ENCODE measurements around the gene DCUN1D1.

The DCUN1D1 gene

DNA sequence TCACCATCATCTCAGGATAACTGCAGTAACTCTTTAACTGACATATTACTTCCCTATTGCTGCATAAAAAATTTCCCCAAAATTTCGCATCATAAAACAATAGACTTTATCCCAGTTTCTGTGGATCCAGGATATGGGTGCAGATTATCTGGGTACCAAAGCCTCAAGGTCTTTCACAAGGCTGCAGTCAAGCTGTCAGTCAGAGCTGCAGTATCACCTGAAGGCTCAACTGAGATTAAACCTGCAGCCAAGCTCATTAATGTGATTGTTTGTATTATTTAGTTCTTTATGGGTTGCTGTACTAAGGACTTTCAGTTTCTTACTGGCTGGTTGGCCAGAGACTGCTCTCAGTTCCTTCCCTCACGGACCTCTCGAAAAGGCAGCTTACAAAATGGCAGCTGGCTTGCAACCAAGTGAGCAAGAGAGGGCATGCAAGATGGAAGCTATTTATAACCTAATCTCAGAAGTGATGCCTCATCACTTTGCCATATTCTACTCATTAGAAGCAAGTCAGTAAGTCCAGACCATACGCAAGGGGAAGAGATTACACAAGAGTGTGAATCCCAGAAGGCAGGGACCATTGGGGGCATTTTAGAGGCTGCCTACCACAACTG lies 54.9 kb downstream of the DCUN1D1 start:
- no peak overlapping the region for H3K4me3 ChIP-seq (ENCODE audit: low read depth, low read length)
- TF ChIP-seq, protein P1, sequence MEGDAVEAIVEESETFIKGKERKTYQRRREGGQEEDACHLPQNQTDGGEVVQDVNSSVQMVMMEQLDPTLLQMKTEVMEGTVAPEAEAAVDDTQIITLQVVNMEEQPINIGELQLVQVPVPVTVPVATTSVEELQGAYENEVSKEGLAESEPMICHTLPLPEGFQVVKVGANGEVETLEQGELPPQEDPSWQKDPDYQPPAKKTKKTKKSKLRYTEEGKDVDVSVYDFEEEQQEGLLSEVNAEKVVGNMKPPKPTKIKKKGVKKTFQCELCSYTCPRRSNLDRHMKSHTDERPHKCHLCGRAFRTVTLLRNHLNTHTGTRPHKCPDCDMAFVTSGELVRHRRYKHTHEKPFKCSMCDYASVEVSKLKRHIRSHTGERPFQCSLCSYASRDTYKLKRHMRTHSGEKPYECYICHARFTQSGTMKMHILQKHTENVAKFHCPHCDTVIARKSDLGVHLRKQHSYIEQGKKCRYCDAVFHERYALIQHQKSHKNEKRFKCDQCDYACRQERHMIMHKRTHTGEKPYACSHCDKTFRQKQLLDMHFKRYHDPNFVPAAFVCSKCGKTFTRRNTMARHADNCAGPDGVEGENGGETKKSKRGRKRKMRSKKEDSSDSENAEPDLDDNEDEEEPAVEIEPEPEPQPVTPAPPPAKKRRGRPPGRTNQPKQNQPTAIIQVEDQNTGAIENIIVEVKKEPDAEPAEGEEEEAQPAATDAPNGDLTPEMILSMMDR (IDR thresholded peaks at IDR 0.05; ENCODE audit: low read depth, low read length), result no peak
- in situ Hi-C loops (cut with HindIII; ENCODE audit: low sequenced_read_pairs), result no loop called here
- DNase-seq (ENCODE audit: low read depth, low spot score), result no peak

DNA sequence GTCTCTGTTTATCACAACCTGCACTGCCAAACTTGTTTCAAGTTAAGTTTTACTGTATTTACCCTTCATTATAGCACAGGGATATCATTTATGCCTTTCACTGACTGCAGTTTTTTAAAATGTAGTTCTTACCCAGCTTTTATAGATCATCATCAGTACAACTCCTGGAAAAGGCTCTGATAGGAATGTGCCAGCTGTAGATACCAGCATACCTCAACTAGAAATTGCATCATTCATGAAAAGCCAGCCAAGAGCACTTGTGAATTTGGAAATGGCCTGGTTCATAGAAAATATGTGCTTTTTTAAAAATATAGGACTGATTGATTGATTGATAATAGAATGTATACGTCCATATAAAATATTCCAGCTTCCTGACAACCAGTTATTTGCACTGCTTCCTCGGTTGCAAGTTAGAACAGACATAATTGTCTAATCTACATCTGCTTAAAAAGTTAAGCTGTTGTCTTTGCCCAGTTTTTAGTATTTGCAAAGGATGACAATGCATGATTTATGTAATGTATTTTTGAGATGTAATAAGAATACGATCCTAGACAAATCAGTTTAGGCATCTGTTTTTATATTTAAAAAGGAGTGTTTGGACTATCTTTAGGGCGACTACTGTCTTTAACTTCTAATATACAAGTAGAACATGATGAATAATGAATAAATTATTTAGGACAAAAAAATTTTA lies 58.5 kb downstream of the DCUN1D1 start:
- in situ Hi-C loops (cut with HindIII; ENCODE audit: low sequenced_read_pairs), result no loop called here

DNA sequence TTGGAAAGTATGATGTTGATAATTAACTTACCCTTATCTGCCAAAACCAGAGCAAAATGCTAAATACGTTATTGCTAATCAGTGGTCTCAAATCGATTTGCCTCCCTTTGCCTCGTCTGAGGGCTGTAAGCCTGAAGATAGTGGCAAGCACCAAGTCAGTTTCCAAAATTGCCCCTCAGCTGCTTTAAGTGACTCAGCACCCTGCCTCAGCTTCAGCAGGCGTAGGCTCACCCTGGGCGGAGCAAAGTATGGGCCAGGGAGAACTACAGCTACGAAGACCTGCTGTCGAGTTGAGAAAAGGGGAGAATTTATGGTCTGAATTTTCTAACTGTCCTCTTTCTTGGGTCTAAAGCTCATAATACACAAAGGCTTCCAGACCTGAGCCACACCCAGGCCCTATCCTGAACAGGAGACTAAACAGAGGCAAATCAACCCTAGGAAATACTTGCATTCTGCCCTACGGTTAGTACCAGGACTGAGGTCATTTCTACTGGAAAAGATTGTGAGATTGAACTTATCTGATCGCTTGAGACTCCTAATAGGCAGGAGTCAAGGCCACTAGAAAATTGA lies 59.7 kb downstream of the DCUN1D1 start:
- DNase-seq (ENCODE audit: low read depth, low spot score), result no peak
- in situ Hi-C loops (cut with HindIII; ENCODE audit: low sequenced_read_pairs), result no loop called here
- H3K4me3 ChIP-seq (ENCODE audit: low read depth, low read length), result no peak overlapping the region
- TF ChIP-seq, protein P1 (IDR thresholded peaks at IDR 0.05; ENCODE audit: low read depth, low read length), result no peak

More for the DNA sequence above, 58.5 kb downstream of the DCUN1D1 start:
- DNase-seq (ENCODE audit: low read depth, low spot score), result peak; percentile 13
- TF ChIP-seq, protein P1 (IDR thresholded peaks at IDR 0.05; ENCODE audit: low read depth, low read length), result no peak
- H3K4me3 ChIP-seq (ENCODE audit: low read depth, low read length), result no peak overlapping the region

DNA sequence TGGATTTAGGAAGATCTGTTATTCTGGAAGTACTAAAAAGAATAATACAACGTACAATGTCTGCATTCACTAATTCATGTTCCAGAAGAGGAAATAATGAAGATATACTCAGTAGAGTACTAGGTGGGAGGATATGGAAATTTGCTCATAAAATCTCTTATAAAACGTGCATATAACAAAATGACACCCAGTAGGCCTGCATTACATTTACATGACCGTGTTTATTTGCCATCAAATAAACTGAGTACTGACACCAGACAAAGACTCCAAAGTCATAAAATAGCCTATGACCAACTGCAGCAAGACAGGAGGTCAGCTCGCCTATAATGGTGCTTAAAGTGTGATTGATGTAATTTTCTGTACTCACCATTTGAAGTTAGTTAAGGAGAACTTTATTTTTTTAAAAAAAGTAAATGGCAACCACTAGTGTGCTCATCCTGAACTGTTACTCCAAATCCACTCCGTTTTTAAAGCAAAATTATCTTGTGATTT lies 60.4 kb downstream of the DCUN1D1 start:
- DNase-seq (ENCODE audit: low read depth, low spot score), result no peak
- no peak overlapping the region for H3K4me3 ChIP-seq (ENCODE audit: low read depth, low read length)
- TF ChIP-seq, protein P1 (IDR thresholded peaks at IDR 0.05; ENCODE audit: low read depth, low read length), result no peak
- in situ Hi-C loops (cut with HindIII; ENCODE audit: low sequenced_read_pairs), result no loop called here

DNA sequence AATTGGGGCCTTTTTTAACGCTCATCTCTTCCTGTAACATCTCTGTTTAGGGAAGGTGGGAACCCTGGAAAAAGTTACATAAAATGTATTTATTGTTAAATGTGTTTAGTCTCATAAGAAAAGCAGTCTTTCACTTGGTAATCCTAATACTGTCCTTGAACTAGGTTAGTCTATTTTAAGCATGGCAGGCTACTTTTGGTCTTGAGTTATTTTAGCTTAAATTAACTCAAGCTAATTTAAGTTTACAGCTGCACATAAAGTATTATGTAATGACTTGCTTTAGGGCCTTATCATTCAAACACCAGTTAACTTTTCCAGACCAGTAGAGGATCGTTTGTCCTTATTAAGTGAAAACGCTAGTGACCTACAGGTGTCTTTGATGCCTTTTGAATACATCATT lies 63.2 kb downstream of the DCUN1D1 start:
- TF ChIP-seq, protein P1 (IDR thresholded peaks at IDR 0.05; ENCODE audit: low read depth, low read length), result no peak
- no peak for DNase-seq (ENCODE audit: low read depth, low spot score)
- in situ Hi-C loops (cut with HindIII; ENCODE audit: low sequenced_read_pairs), result no loop called here
- no peak overlapping the region for H3K4me3 ChIP-seq (ENCODE audit: low read depth, low read length)

DNA sequence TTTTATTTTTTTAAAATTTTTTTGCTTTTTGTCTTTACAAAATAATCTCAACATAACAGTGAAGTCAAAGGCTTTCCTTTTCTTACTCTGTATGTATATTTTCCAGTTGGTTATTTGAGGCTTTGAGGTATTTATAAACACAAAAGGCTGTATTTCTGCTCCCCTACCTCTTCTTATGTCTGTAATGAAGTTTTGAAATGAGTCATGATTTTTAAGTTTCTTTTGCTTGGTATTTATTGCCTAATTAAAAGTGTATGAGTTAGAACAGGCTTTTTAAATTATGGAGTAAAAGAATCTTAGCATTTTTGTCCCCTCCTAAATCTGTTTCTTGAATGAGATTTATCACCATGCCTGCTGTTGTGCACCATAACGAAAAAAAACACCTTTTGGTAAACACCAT lies 66.0 kb downstream of the DCUN1D1 start:
- no peak overlapping the region for H3K4me3 ChIP-seq (ENCODE audit: low read depth, low read length)

More for the DNA sequence above, 66.0 kb downstream of the DCUN1D1 start:
- DNase-seq (ENCODE audit: low read depth, low spot score), result no peak
- TF ChIP-seq, protein P1 (IDR thresholded peaks at IDR 0.05; ENCODE audit: low read depth, low read length), result no peak
- in situ Hi-C loops (cut with HindIII; ENCODE audit: low sequenced_read_pairs), result no loop called here
